ENCODE data around the gene CDH23. TPM values are rescaled to one million over a fixed set of nuclear protein-coding genes. Genes with fewer than 3 reads are reported as not detected.

The CDH23 gene
- total and polyA plus RNA-seq, 9 of the 15 experiments (the other 6 are each of a cell fraction or from before 2014, with no cell fraction given) = 0.18 to 1.2 (median 0.47) TPM

DNA sequence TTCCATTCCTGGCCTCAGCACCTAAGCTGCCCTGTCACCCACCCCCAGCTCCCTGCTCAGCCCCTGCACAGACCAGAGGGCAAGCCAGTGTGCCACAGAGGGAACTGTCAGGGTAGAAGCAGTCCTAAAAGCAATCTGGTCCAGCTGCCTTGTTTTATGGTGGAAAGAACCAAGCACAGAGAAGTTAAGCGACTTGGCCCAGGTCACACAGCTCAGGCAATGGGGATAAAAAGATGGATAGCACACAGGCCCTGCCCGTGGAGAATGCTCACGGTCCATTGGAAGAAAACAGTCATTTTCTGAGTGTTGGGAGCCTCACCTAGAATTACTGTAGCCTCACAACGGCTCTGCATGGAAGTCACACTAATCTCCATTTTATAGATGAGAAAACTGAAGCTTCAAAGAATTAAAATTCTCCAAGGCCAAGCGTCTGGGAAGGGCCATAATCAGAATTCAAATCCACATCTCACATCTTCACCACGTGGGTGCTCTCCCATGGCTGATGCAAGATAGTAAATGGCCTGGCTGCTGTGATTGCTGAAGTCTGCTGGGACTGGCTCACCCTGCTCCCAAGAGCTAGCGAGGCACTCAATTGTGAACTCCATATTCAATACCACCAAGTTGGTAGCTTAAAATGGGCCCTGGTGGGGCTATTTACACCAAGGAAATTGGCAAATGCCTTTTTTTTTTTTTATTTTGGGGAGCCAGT, 296.0 kb downstream of the CDH23 start (continued):
- TF ChIP-seq NFE2L1 (tag; IDR thresholded peaks at IDR 0.05; ENCODE audit: borderline replicate concordance, low read depth) (no peak), KLF6 (CRISPR knock-in tag; IDR thresholded peaks at IDR 0.05; ENCODE audit: borderline replicate concordance) (no peak), ZNF263 (CRISPR knock-in tag; IDR thresholded peaks at IDR 0.05; ENCODE audit: borderline replicate concordance) (no peak), NFE2 (IDR thresholded peaks at IDR 0.05; ENCODE audit: low read depth) (no peak), NFRKB (IDR thresholded peaks at IDR 0.05; ENCODE audit: low read depth) (no peak), CBX3 (IDR thresholded peaks at IDR 0.05; ENCODE audit: borderline replicate concordance in 1 of 2, low read length in 2 of 2) (peak in 1 of 2 experiments; percentile 23; a peak in 1 of 3 replicates), HLTF (IDR thresholded peaks at IDR 0.05) (no peak), TEAD1 (CRISPR knock-in tag; IDR thresholded peaks at IDR 0.05) (peak in 1 of 2 experiments; percentile 14; a peak in 1 of 4 replicates), KDM1A (IDR thresholded peaks at IDR 0.05) (peak; percentile 41 to 79; a peak in 3 of 4 replicates), TFAP4 (CRISPR knock-in tag; IDR thresholded peaks at IDR 0.05; ENCODE audit: borderline replicate concordance) (no peak), SETDB1 (IDR thresholded peaks at IDR 0.05; ENCODE audit: low read length) (no peak), MED1 (CRISPR knock-in tag; IDR thresholded peaks at IDR 0.05; ENCODE audit: borderline replicate concordance) (no peak)
- TF ChIP-seq, protein P1, sequence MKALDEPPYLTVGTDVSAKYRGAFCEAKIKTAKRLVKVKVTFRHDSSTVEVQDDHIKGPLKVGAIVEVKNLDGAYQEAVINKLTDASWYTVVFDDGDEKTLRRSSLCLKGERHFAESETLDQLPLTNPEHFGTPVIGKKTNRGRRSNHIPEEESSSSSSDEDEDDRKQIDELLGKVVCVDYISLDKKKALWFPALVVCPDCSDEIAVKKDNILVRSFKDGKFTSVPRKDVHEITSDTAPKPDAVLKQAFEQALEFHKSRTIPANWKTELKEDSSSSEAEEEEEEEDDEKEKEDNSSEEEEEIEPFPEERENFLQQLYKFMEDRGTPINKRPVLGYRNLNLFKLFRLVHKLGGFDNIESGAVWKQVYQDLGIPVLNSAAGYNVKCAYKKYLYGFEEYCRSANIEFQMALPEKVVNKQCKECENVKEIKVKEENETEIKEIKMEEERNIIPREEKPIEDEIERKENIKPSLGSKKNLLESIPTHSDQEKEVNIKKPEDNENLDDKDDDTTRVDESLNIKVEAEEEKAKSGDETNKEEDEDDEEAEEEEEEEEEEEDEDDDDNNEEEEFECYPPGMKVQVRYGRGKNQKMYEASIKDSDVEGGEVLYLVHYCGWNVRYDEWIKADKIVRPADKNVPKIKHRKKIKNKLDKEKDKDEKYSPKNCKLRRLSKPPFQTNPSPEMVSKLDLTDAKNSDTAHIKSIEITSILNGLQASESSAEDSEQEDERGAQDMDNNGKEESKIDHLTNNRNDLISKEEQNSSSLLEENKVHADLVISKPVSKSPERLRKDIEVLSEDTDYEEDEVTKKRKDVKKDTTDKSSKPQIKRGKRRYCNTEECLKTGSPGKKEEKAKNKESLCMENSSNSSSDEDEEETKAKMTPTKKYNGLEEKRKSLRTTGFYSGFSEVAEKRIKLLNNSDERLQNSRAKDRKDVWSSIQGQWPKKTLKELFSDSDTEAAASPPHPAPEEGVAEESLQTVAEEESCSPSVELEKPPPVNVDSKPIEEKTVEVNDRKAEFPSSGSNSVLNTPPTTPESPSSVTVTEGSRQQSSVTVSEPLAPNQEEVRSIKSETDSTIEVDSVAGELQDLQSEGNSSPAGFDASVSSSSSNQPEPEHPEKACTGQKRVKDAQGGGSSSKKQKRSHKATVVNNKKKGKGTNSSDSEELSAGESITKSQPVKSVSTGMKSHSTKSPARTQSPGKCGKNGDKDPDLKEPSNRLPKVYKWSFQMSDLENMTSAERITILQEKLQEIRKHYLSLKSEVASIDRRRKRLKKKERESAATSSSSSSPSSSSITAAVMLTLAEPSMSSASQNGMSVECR (CRISPR knock-in tag; IDR thresholded peaks at IDR 0.05) = 0 out of 2 replicates have a peak, but pooled peaks have one; percentile 17
- TF ChIP-seq, protein P2, sequence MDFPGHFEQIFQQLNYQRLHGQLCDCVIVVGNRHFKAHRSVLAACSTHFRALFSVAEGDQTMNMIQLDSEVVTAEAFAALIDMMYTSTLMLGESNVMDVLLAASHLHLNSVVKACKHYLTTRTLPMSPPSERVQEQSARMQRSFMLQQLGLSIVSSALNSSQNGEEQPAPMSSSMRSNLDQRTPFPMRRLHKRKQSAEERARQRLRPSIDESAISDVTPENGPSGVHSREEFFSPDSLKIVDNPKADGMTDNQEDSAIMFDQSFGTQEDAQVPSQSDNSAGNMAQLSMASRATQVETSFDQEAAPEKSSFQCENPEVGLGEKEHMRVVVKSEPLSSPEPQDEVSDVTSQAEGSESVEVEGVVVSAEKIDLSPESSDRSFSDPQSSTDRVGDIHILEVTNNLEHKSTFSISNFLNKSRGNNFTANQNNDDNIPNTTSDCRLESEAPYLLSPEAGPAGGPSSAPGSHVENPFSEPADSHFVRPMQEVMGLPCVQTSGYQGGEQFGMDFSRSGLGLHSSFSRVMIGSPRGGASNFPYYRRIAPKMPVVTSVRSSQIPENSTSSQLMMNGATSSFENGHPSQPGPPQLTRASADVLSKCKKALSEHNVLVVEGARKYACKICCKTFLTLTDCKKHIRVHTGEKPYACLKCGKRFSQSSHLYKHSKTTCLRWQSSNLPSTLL (IDR thresholded peaks at IDR 0.05) = no peak
